ENCODE measurements around the gene MRGPRX2. TPM values are rescaled to one million over a fixed set of nuclear protein-coding genes. Genes with fewer than 3 reads are reported as not detected.
A peak's percentile ranks its signal among the peaks of the same experiment; 100 is the strongest.

The MRGPRX2 gene
- total RNA-seq, 1 donor from 2014 or later = not detected

DNA sequence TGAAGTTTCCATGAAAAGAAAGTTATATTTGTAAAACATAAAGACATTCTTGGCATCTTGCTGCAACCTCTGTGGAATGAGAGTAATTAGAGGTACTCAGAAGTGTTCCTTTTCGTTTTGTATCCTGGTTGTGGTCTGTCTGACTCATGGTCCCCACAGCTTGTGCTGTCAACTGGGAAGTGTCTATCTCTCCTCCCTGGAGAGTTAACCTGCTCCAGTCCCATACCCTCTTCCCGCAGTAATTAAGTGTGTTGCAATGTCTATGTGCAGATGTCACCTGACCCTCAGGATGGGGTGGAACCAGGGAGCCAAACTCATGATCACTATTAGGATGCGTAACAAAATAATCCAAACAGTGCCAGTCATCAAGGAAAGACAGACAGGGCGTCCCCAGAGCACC, 33.5 kb upstream of the MRGPRX2 start:
- no peaks in the 10 kb centered on the region for H3K36me3 ChIP-seq (ENCODE audit: insufficient read depth, low read length)
- Mint-ChIP-seq H3K9me3 (ENCODE audit: unreplicated experiment) (peaks cover 6% of the 10 kb centered on the region), H3K4me1 (ENCODE audit: low read depth, unreplicated experiment) (peaks cover 14% of the 10 kb centered on the region), H3K27ac (ENCODE audit: unreplicated experiment) (peak overlapping the region; percentile 10), H3K36me3 (ENCODE audit: low read depth, unreplicated experiment) (no peaks in the 10 kb centered on the region), H3K27me3 (ENCODE audit: low read depth, unreplicated experiment) (peaks cover 28% of the 10 kb centered on the region), H3K4me3 (ENCODE audit: unreplicated experiment) (no peak overlapping the region)
- no peak overlapping the region for H3K9ac ChIP-seq (ENCODE audit: low read length)
- no peak overlapping the region for H3K27ac ChIP-seq (ENCODE audit: low read depth, low read length)
- no peaks in the 10 kb centered on the region for H3K27me3 ChIP-seq (ENCODE audit: insufficient read depth, low read length)
- H2AFZ ChIP-seq (ENCODE audit: low read depth, low read length) = no peak overlapping the region
- H3K4me2 ChIP-seq (ENCODE audit: low read length) = peak overlapping the region; percentile 13
- no peak overlapping the region for H3K4me3 ChIP-seq (ENCODE audit: insufficient read depth, low read depth, low read length)
- TF ChIP-seq CTCF (IDR thresholded peaks at IDR 0.05; ENCODE audit: insufficient read depth, low read depth, low read length) = no peak
- no peaks in the 10 kb centered on the region for H3K9me3 ChIP-seq (ENCODE audit: insufficient read depth, low read depth, low read length)
- FAIRE-seq (no peak), DNase-seq (ENCODE audit: low read depth) (peak; percentile 73)
- no peaks in the 10 kb centered on the region for H4K20me1 ChIP-seq (ENCODE audit: insufficient read depth, low read length)
- H3K4me1 ChIP-seq (ENCODE audit: insufficient read depth, low read length) = peaks cover 9% of the 10 kb centered on the region
- no peaks in the 10 kb centered on the region for H3K79me2 ChIP-seq (ENCODE audit: insufficient read depth, low read length)

DNA sequence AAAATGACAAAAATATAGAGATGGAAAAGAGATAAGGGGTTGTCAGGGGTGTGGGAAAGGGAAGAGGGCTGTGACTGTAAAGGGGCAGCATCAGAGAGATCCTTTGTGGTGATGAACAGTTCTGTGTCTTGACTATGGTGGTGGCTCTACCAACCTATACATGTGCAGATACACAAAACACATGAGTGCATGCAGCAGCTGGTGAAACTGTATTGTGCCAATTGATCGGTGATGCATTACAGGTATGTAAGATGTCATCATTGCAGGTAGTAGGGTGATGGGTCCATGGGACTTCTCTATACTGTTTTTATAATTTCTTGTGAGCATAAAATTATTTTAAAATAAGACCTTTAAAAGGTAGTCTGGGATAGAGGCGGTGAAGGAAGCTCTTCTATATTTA, 32.3 kb upstream of the MRGPRX2 start:
- Histone ChIP-seq H3K27ac (ENCODE audit: low read depth, low read length) (no peak overlapping the region), H3K9me3 (ENCODE audit: insufficient read depth, low read depth, low read length) (no peaks in the 10 kb centered on the region), H4K20me1 (ENCODE audit: insufficient read depth, low read length) (no peaks in the 10 kb centered on the region), H3K4me3 (ENCODE audit: insufficient read depth, low read depth, low read length) (no peak overlapping the region), H3K9ac (ENCODE audit: low read length) (no peak overlapping the region), H3K4me1 (ENCODE audit: insufficient read depth, low read length) (peaks cover 14% of the 10 kb centered on the region), H3K79me2 (ENCODE audit: insufficient read depth, low read length) (no peaks in the 10 kb centered on the region), H2AFZ (ENCODE audit: low read depth, low read length) (no peak overlapping the region), H3K36me3 (ENCODE audit: insufficient read depth, low read length) (no peaks in the 10 kb centered on the region), H3K4me2 (ENCODE audit: low read length) (no peak overlapping the region), H3K27me3 (ENCODE audit: insufficient read depth, low read length) (no peaks in the 10 kb centered on the region)
- no peak for DNase-seq (ENCODE audit: low read depth)
- Mint-ChIP-seq H3K36me3 (ENCODE audit: low read depth, unreplicated experiment) (no peaks in the 10 kb centered on the region), H3K4me1 (ENCODE audit: low read depth, unreplicated experiment) (peaks cover 17% of the 10 kb centered on the region), H3K4me3 (ENCODE audit: unreplicated experiment) (no peak overlapping the region), H3K27ac (ENCODE audit: unreplicated experiment) (no peak overlapping the region), H3K27me3 (ENCODE audit: low read depth, unreplicated experiment) (peaks cover 21% of the 10 kb centered on the region), H3K9me3 (ENCODE audit: unreplicated experiment) (peaks cover 6% of the 10 kb centered on the region)
- no peak for FAIRE-seq
- TF ChIP-seq EZH2 (IDR thresholded peaks at IDR 0.05; ENCODE audit: insufficient read depth, low read length) = no peak
- TF ChIP-seq CTCF (IDR thresholded peaks at IDR 0.05; ENCODE audit: insufficient read depth, low read depth, low read length) = no peak

GRCh38 chr11:19092342-19092741, 31.8 kb upstream of the MRGPRX2 start:
- H3K4me3 Mint-ChIP-seq (ENCODE audit: unreplicated experiment) = no peak overlapping the region
- DNase-seq (ENCODE audit: low read depth) (no peak), FAIRE-seq (no peak)
- Histone ChIP-seq H3K27ac (ENCODE audit: low read depth, low read length) (no peak overlapping the region), H3K4me2 (ENCODE audit: low read length) (no peak overlapping the region), H3K79me2 (ENCODE audit: insufficient read depth, low read length) (no peaks in the 10 kb centered on the region), H3K9ac (ENCODE audit: low read length) (no peak overlapping the region), H3K9me3 (ENCODE audit: insufficient read depth, low read depth, low read length) (no peaks in the 10 kb centered on the region), H3K27me3 (ENCODE audit: insufficient read depth, low read length) (no peaks in the 10 kb centered on the region), H3K36me3 (ENCODE audit: insufficient read depth, low read length) (no peaks in the 10 kb centered on the region), H3K4me1 (ENCODE audit: insufficient read depth, low read length) (peaks cover 16% of the 10 kb centered on the region), H4K20me1 (ENCODE audit: insufficient read depth, low read length) (no peaks in the 10 kb centered on the region), H3K4me3 (ENCODE audit: insufficient read depth, low read depth, low read length) (no peak overlapping the region), H2AFZ (ENCODE audit: low read depth, low read length) (no peak overlapping the region)
- peaks cover 16% of the 10 kb centered on the region for H3K27me3 Mint-ChIP-seq (ENCODE audit: low read depth, unreplicated experiment)
- H3K4me1 Mint-ChIP-seq (ENCODE audit: low read depth, unreplicated experiment) = peaks cover 22% of the 10 kb centered on the region
- TF ChIP-seq CTCF (IDR thresholded peaks at IDR 0.05; ENCODE audit: insufficient read depth, low read depth, low read length) (no peak), EZH2 (IDR thresholded peaks at IDR 0.05; ENCODE audit: insufficient read depth, low read length) (no peak)
- H3K27ac Mint-ChIP-seq (ENCODE audit: unreplicated experiment) = no peak overlapping the region
- H3K36me3 Mint-ChIP-seq (ENCODE audit: low read depth, unreplicated experiment) = no peaks in the 10 kb centered on the region
- peaks cover 6% of the 10 kb centered on the region for H3K9me3 Mint-ChIP-seq (ENCODE audit: unreplicated experiment)

All from astrocyte (in vitro differentiated cells and primary cell).